ENCODE results near the gene IRAK2.

- TF ChIP-seq, protein P1, sequence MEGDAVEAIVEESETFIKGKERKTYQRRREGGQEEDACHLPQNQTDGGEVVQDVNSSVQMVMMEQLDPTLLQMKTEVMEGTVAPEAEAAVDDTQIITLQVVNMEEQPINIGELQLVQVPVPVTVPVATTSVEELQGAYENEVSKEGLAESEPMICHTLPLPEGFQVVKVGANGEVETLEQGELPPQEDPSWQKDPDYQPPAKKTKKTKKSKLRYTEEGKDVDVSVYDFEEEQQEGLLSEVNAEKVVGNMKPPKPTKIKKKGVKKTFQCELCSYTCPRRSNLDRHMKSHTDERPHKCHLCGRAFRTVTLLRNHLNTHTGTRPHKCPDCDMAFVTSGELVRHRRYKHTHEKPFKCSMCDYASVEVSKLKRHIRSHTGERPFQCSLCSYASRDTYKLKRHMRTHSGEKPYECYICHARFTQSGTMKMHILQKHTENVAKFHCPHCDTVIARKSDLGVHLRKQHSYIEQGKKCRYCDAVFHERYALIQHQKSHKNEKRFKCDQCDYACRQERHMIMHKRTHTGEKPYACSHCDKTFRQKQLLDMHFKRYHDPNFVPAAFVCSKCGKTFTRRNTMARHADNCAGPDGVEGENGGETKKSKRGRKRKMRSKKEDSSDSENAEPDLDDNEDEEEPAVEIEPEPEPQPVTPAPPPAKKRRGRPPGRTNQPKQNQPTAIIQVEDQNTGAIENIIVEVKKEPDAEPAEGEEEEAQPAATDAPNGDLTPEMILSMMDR (IDR thresholded peaks at IDR 0.05) = no peak
- TF ChIP-seq POLR2A (IDR thresholded peaks at IDR 0.05) = no peak
These were observed 18.2 kb downstream of the IRAK2 start for GRCh38 chr3:10182950-10183349.
